H1 (cell line): Measurements from ENCODE around the gene TMEM51. TPM values are rescaled to one million over a fixed set of nuclear protein-coding genes. Genes with fewer than 3 reads are reported as not detected.

Experiments
- CTCF ChIA-PET: fragments of 300-600 bp; sonication (Branson Sonifier 250); formaldehyde crosslinking; loops from one replicate; lab custom pipeline; 2021; ENCODE audit not compliant: partially characterized antibody; lab: Charles Lee
- POLR2A ChIA-PET: fragments of 300-600 bp; sonication (Branson Sonifier 250); formaldehyde crosslinking; loops from one replicate; lab custom pipeline; 2021; ENCODE audit warnings: inconsistent platforms; ENCODE audit not compliant: partially characterized antibody; lab: Charles Lee
- DNase-seq, 2 experiments: peaks; one replicate each; pipeline versions ENCODE4 v3.0.0 to v3.0.0-alpha.2; 2010 to 2022; ENCODE audit warnings: low spot score in 2 of 2, low read depth in 1 of 2, mixed read lengths in 1 of 2
- FAIRE-seq: peaks from 2 replicates; lab custom pipeline; 2011; peaks lifted over from hg19 to GRCh38; lab: Jason Lieb, UNC
- H2AFZ ChIP-seq: 2 replicates; pipeline ENCODE4 v1.8.1; 2012; ENCODE audit warnings: low read length, inconsistent platforms
- H2AK5ac ChIP-seq: 2 replicates; pipeline ENCODE4 v1.6.1; 2013; ENCODE audit warnings: low read depth, low read length
- H2BK120ac ChIP-seq: replicated peaks from 2 replicates; pipeline ENCODE3; 2013; ENCODE audit warnings: low read depth, low read length, inconsistent platforms
- H2BK12ac ChIP-seq: 2 replicates; pipeline ENCODE4 v1.6.1; 2013; ENCODE audit warnings: low read depth, low read length
- H2BK15ac ChIP-seq: 2 replicates; pipeline ENCODE4 v1.6.1; 2013; ENCODE audit warnings: low read length
- H2BK20ac ChIP-seq: 2 replicates; pipeline ENCODE4 v1.6.1; 2013; ENCODE audit warnings: low read length
- H2BK5ac ChIP-seq: 2 replicates; pipeline ENCODE4 v1.6.1; 2013; ENCODE audit warnings: low read depth, low read length
- H3K14ac ChIP-seq: 2 replicates; pipeline ENCODE4 v1.6.1; 2013; ENCODE audit warnings: inconsistent platforms; ENCODE audit not compliant: insufficient read length
- H3K18ac ChIP-seq: 2 replicates; pipeline ENCODE4 v1.6.1; 2013; ENCODE audit warnings: low read length; ENCODE audit errors: extremely low read depth
- H3K23ac ChIP-seq: 2 replicates; pipeline ENCODE4 v1.6.1; 2013; ENCODE audit warnings: inconsistent platforms; ENCODE audit not compliant: insufficient read length
- H3K23me2 ChIP-seq: 2 replicates; pipeline ENCODE4 v1.6.1; 2013; ENCODE audit warnings: low read depth, low read length
- H3K27ac ChIP-seq: 2 replicates; pipeline ENCODE4 v1.6.1; 2011; ENCODE audit warnings: low read depth, low read length, inconsistent platforms
- H3K27me3 ChIP-seq, 4 experiments: replicated peaks in 1 of 4; 1 replicate in 1 of 4; 2 replicates in 3 of 4; pipeline versions ENCODE4 v1.6.1 to v1.8.1; 2011 to 2013; ENCODE audit warnings: low read length in 3 of 4, mild to moderate bottlenecking in 3 of 4, inconsistent platforms in 2 of 4, mixed read lengths in 2 of 4, moderate library complexity in 1 of 4; ENCODE audit not compliant: control insufficient read depth in 3 of 4, insufficient read depth in 3 of 4; ENCODE audit errors: extremely low read depth in 1 of 4
- H3K36me3 ChIP-seq, 4 experiments: 2 replicates each; pipeline versions ENCODE4 v1.6.1 to v1.8.1; 2011 to 2013; ENCODE audit warnings: mild to moderate bottlenecking in 4 of 4, low read length in 3 of 4, moderate library complexity in 2 of 4, control low read depth in 1 of 4, inconsistent platforms in 1 of 4; ENCODE audit not compliant: insufficient read depth in 4 of 4, control insufficient read depth in 2 of 4
- H3K4ac ChIP-seq: replicated peaks from 2 replicates; pipeline ENCODE3; 2013; ENCODE audit warnings: low read length, low read depth, mixed read lengths, inconsistent platforms; ENCODE audit not compliant: insufficient read length
- H3K4me1 ChIP-seq, 4 experiments: replicated peaks in 1 of 4; 1 replicate in 1 of 4; 2 replicates in 3 of 4; pipeline versions ENCODE4 v1.6.1 to v1.8.1; 2011 to 2013; ENCODE audit warnings: low read length in 3 of 4, inconsistent platforms in 2 of 4, mixed read lengths in 1 of 4; ENCODE audit not compliant: insufficient read depth in 4 of 4, control insufficient read depth in 3 of 4
- H3K4me2 ChIP-seq, 2 experiments: 2 replicates each; pipeline versions ENCODE4 v1.6.1 to v1.8.1; 2011 to 2013; ENCODE audit warnings: low read depth in 2 of 2, low read length in 2 of 2, control low read depth in 1 of 2, inconsistent platforms in 1 of 2, mild to moderate bottlenecking in 1 of 2; ENCODE audit not compliant: insufficient read depth in 1 of 2
- H3K4me3 ChIP-seq, 4 experiments: fragments of 200-600, 300-600 bp in 1 of 4; sonication (generic), shearing (Covaris generic), sonication (Bioruptor Twin) in 1 of 4; 2 replicates each; pipeline versions ENCODE4 v1.5.1 to v1.8.1; 2011 to 2016; ENCODE audit warnings: low read length in 4 of 4, low read depth in 3 of 4, control low read depth in 2 of 4, inconsistent platforms in 2 of 4, mild to moderate bottlenecking in 2 of 4, mixed read lengths in 1 of 4, moderate library complexity in 1 of 4; ENCODE audit not compliant: insufficient read depth in 2 of 4; ENCODE audit errors: extremely low read depth in 1 of 4
- H3K56ac ChIP-seq: replicated peaks from 2 replicates; pipeline ENCODE3; 2013; ENCODE audit warnings: low read depth, mild to moderate bottlenecking, mixed read lengths, low read length, inconsistent platforms; ENCODE audit not compliant: insufficient read length
- H3K79me1 ChIP-seq: 2 replicates; pipeline ENCODE4 v1.6.1; 2013; ENCODE audit warnings: low read depth, low read length, control low read depth
- H3K79me2 ChIP-seq, 2 experiments: 2 replicates each; pipeline versions ENCODE4 v1.6.1 to v1.8.1; 2012 to 2013; ENCODE audit warnings: low read length in 2 of 2, mild to moderate bottlenecking in 2 of 2, inconsistent platforms in 1 of 2; ENCODE audit not compliant: insufficient read depth in 2 of 2, control insufficient read depth in 1 of 2
- H3K9ac ChIP-seq, 4 experiments: replicated peaks in 1 of 4; 1 replicate in 1 of 4; 2 replicates in 3 of 4; pipeline versions ENCODE4 v1.6.1 to v1.8.1; 2011 to 2013; ENCODE audit warnings: low read depth in 3 of 4, low read length in 3 of 4, control low read depth in 2 of 4, mild to moderate bottlenecking in 2 of 4, moderate library complexity in 2 of 4, inconsistent platforms in 1 of 4; ENCODE audit errors: extremely low read depth in 1 of 4
- H3K9me3 ChIP-seq, 2 experiments: 2 replicates each; pipeline versions ENCODE4 v1.6.1 to v1.8.1; 2012 to 2013; ENCODE audit warnings: mild to moderate bottlenecking in 2 of 2, moderate library complexity in 2 of 2, control low read depth in 1 of 2, inconsistent platforms in 1 of 2, low read depth in 1 of 2, low read length in 1 of 2, mixed read lengths in 1 of 2; ENCODE audit not compliant: insufficient read depth in 2 of 2
- H4K20me1 ChIP-seq, 2 experiments: replicated peaks in 1 of 2; 2 replicates each; pipeline versions ENCODE3 to v1.8.1; 2011 to 2013; ENCODE audit warnings: inconsistent platforms in 2 of 2, low read length in 2 of 2, mild to moderate bottlenecking in 1 of 2; ENCODE audit not compliant: insufficient read depth in 2 of 2, control insufficient read depth in 1 of 2
- H4K5ac ChIP-seq: 2 replicates; pipeline ENCODE4 v1.6.1; 2013; ENCODE audit warnings: low read length, low read depth, mixed read lengths, inconsistent platforms; ENCODE audit not compliant: insufficient read length
- H4K8ac ChIP-seq: 2 replicates; pipeline ENCODE4 v1.8.0; 2013; ENCODE audit warnings: mild to moderate bottlenecking, moderate library complexity, low read length, inconsistent platforms; ENCODE audit not compliant: insufficient read depth; ENCODE audit errors: extremely low read depth
- H4K91ac ChIP-seq: replicated peaks from 2 replicates; pipeline ENCODE3; 2013; ENCODE audit warnings: low read length, mixed read lengths, inconsistent platforms; ENCODE audit not compliant: insufficient read length
- BRCA1 ChIP-seq: IDR thresholded peaks from 2 replicates; pipeline ENCODE4 v1.6.1; 2012; ENCODE audit warnings: low read depth, low read length, improper control_type of control experiment
- FOSL1 ChIP-seq: IDR thresholded peaks from 2 replicates; pipeline ENCODE4 v1.6.1; 2011; ENCODE audit warnings: mild to moderate bottlenecking, low read depth, low read length, moderate library complexity; ENCODE audit not compliant: insufficient read depth
- KDM4A ChIP-seq: IDR thresholded peaks from one replicate; pipeline ENCODE4 v1.7.1; 2012; ENCODE audit warnings: low read depth, mild to moderate bottlenecking, moderate library complexity, low read length, inconsistent platforms; ENCODE audit not compliant: severe bottlenecking
- NANOG ChIP-seq: IDR thresholded peaks from 2 replicates; pipeline ENCODE4 v1.6.1; 2011; ENCODE audit warnings: low read length, low read depth, mild to moderate bottlenecking, inconsistent platforms; ENCODE audit not compliant: insufficient read depth, poor library complexity, severe bottlenecking
- PHF8 ChIP-seq: fragments of 200-600 bp; sonication (generic); conservative IDR thresholded peaks from 2 replicates; pipeline ENCODE4 v1.7.1; 2012; ENCODE audit warnings: low read depth, mild to moderate bottlenecking, inconsistent platforms, low read length, moderate library complexity
- POLR2A ChIP-seq, 2 experiments: IDR thresholded peaks; 1 replicate in 1 of 2; 2 replicates in 1 of 2; pipeline ENCODE4 v1.6.1; 2011; ENCODE audit warnings: low read depth in 2 of 2, low read length in 2 of 2, mild to moderate bottlenecking in 2 of 2; ENCODE audit errors: control extremely low read depth in 1 of 2
- SIN3A ChIP-seq, 2 experiments: IDR thresholded peaks in 1 of 2; conservative IDR thresholded peaks in 1 of 2; 2 replicates each; pipeline ENCODE4 v1.6.1; 2011 to 2012; ENCODE audit warnings: low read length in 2 of 2, improper control_type of control experiment in 1 of 2, low read depth in 1 of 2, mild to moderate bottlenecking in 1 of 2
- TAF7 ChIP-seq: optimal IDR thresholded peaks from 2 replicates; pipeline ENCODE3; 2011; ENCODE audit warnings: low read depth, mild to moderate bottlenecking, inconsistent platforms, low read length, moderate library complexity, borderline replicate concordance
- TBP ChIP-seq: IDR thresholded peaks from 2 replicates; pipeline ENCODE4 v1.6.1; 2011; ENCODE audit warnings: low read depth, low read length, improper control_type of control experiment
- YY1 ChIP-seq: IDR thresholded peaks from 2 replicates; pipeline ENCODE4 v1.6.1; 2011; ENCODE audit warnings: low read depth, mild to moderate bottlenecking, low read length
- ZNF274 ChIP-seq: IDR thresholded peaks from 2 replicates; pipeline ENCODE4 v1.7.0; 2012; ENCODE audit warnings: low read length, borderline replicate concordance; ENCODE audit errors: extremely low read depth
- WGBS, 2 experiments: shearing (Covaris generic) in 1 of 2; methylation state at CpG; one replicate each; pipeline versions ENCODE4 v1.1.6 to v1.1.7; 2013 to 2015; ENCODE audit warnings: low lambda C conversion rate in 2 of 2, mixed read lengths in 2 of 2, inconsistent platforms in 1 of 2, low coverage in 1 of 2, missing lambda C conversion rate in 1 of 2; ENCODE audit not compliant: insufficient replicate concordance in 2 of 2, insufficient coverage in 1 of 2, insufficient read length in 1 of 2; ENCODE audit errors: extremely low coverage in 1 of 2, missing lambda C conversion rate in 1 of 2; 5-methylcytosine and 5-hydroxymethylcytosine counted together
- polyA plus RNA-seq, 7 experiments: library from polyadenylated mRNA; depleted of rRNA in 3 of 7; stranded (reverse) in 5 of 7; unstranded in 2 of 7; fragments of >200 nt in 5 of 7; fragments of 200-250 nt in 2 of 7; gene quantifications; 1 replicate in 5 of 7; 2 replicates in 1 of 7; 4 replicates in 1 of 7; pipeline versions ENCODE4 v1.2.1 to v1.2.3, GENCODE V29; 2011 to 2013; ENCODE audit warnings: missing spikeins in 2 of 7, mixed read lengths in 2 of 7
- total RNA-seq: library from RNA; stranded (reverse); fragmentation: NEBNext Ultra II Directional; extraction: Animal tissue kit (Norgen Biotek cat#: 25700); gene quantifications from 2 replicates; pipeline ENCODE4 v1.2.1, GENCODE V29; 2021
- TF ChIP-seq, protein P1 (sequence below): IDR thresholded peaks from 2 replicates; pipeline ENCODE4 v1.6.1; 2012; ENCODE audit warnings: low read length, inconsistent platforms

Gene TMEM51
- total and polyA plus RNA-seq, 2 of the 8 experiments (the other 6 are each of a cell fraction or from before 2014, with no cell fraction given): 9.9 to 10.7 TPM

DNA sequence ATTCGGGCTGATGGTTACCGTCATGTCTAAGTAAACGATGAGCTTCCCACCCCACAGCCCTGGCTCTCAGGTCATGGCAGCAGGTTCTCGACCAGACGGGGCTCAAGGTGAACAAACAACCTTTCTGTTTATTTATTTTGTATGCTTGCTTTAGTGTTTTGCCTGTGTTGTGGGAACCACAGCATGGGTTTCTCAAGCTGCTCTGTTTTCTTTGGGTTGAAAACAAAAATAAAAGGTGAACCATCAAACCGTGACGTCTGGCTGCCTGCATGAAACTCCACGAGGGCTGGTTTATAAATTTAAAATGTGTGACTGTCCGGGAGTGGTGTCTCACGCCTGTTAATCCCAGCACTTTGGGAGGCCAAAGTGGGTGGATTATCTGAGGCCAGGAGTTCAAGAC lies 28.0 kb downstream of the TMEM51 start:
- Histone ChIP-seq H2AFZ (no peak overlapping the region), H3K79me2 (peaks cover 0 to 6% of the 10 kb centered on the region in 2 experiments; a peak in 1 of 4 replicates), H4K91ac (no peak overlapping the region), H4K8ac (no peak overlapping the region), H3K36me3 (no peaks in the 10 kb centered on the region), H4K20me1 (peaks cover 1 to 2% of the 10 kb centered on the region in 2 experiments), H3K27ac (no peak overlapping the region), H3K23ac (no peak overlapping the region), H3K79me1 (peaks cover 2% of the 10 kb centered on the region), H3K4me1 (peaks cover 4 to 19% (median 12%) of the 10 kb centered on the region in 4 experiments), H3K9me3 (no peaks in the 10 kb centered on the region), H3K27me3 (no peaks in the 10 kb centered on the region), H2BK20ac (no peak overlapping the region), H3K4me2 (no peak overlapping the region), H3K56ac (no peak overlapping the region), H2BK120ac (no peak overlapping the region), H3K9ac (no peak overlapping the region), H3K14ac (no peak overlapping the region), H4K5ac (no peak overlapping the region), H2BK15ac (no peak overlapping the region), H3K18ac (no peak overlapping the region), H3K4ac (no peak overlapping the region), H2BK12ac (no peak overlapping the region), H2BK5ac (no peak overlapping the region), H2AK5ac (no peak overlapping the region), H3K23me2 (no peaks in the 10 kb centered on the region), H3K4me3 (no peak overlapping the region)
- FAIRE-seq (no peak), DNase-seq (no peak)
- ChIA-PET POLR2A (interaction anchor here (1.9 to 2.5 kb wide), 2 partner anchors 10 to 31 kb away, joined by 6 read pairs; no protein-coding TSS in a partner anchor), CTCF (interaction anchor here (0.8 to 3.0 kb wide), 6 partner anchors 10 to 80 kb away, joined by 3 to 9 read pairs (median 4); partner anchors contain the start of gene TMEM51)
- WGBS, 2 experiments: 87% methylated on average over 10 of the region's 10 CpGs; no CpG with 5 or more reads in 1 of the 2 experiments
- TF ChIP-seq POLR2A (IDR thresholded peaks at IDR 0.05; ENCODE audit: control extremely low read depth in 1 of 2, low read depth in 2 of 2, low read length in 2 of 2) (no peak), TAF7 (no peak), TBP (no peak), KDM4A (no peak), YY1 (no peak), SIN3A (conservative IDR thresholded peaks at IDR 0.05 in 1 of 2, IDR thresholded peaks at IDR 0.05 in 1 of 2; ENCODE audit: low read depth in 1 of 2, low read length in 2 of 2) (no peak), NANOG (no peak), BRCA1 (no peak), FOSL1 (no peak), PHF8 (no peak), ZNF274 (no peak)
- TF ChIP-seq, protein P1, sequence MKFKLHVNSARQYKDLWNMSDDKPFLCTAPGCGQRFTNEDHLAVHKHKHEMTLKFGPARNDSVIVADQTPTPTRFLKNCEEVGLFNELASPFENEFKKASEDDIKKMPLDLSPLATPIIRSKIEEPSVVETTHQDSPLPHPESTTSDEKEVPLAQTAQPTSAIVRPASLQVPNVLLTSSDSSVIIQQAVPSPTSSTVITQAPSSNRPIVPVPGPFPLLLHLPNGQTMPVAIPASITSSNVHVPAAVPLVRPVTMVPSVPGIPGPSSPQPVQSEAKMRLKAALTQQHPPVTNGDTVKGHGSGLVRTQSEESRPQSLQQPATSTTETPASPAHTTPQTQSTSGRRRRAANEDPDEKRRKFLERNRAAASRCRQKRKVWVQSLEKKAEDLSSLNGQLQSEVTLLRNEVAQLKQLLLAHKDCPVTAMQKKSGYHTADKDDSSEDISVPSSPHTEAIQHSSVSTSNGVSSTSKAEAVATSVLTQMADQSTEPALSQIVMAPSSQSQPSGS: no peak
